ENCODE measurements around the gene CSMD2. TPM values are rescaled to one million over a fixed set of nuclear protein-coding genes. Genes with fewer than 3 reads are reported as not detected.

The CSMD2 gene
- total and polyA plus RNA-seq, 7 donors, result 0.02 to 0.32 (median 0.10) TPM

DNA sequence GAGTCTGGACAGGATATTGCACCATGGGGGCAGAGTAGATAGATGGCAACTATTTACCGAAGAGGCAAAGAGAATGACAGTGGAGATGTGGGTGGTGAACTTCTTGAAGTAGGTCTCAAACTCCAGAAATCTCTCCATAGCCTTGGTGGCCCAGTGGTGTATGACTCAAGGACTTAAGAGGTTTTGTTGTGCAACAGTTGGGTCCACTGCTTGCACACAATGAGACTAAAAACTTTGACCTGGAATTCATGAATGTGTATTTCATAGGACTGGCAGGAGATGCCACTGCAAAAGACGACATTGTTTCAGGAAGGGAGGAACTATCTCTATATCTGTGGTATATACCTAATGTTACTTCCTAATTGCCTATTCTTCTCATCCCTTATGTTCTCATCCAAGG, 616.7 kb downstream of the CSMD2 start:
- DNase-seq, result no peak
- Histone ChIP-seq H3K36me3 (ENCODE audit: insufficient read depth in 1 of 2, low read depth in 1 of 2) (no peaks in the 10 kb centered on the region), H3K27ac (no peak overlapping the region), H3K27me3 (ENCODE audit: insufficient read depth in 3 of 3, low read length in 2 of 3) (no peaks in the 10 kb centered on the region), H3K9me3 (no peaks in the 10 kb centered on the region), H3K4me1 (no peaks in the 10 kb centered on the region), H3K4me3 (no peak overlapping the region)
- ATAC-seq, result no peak
- intact Hi-C loops (cut with DNase I), result no loop called here
- TF ChIP-seq, protein P1, sequence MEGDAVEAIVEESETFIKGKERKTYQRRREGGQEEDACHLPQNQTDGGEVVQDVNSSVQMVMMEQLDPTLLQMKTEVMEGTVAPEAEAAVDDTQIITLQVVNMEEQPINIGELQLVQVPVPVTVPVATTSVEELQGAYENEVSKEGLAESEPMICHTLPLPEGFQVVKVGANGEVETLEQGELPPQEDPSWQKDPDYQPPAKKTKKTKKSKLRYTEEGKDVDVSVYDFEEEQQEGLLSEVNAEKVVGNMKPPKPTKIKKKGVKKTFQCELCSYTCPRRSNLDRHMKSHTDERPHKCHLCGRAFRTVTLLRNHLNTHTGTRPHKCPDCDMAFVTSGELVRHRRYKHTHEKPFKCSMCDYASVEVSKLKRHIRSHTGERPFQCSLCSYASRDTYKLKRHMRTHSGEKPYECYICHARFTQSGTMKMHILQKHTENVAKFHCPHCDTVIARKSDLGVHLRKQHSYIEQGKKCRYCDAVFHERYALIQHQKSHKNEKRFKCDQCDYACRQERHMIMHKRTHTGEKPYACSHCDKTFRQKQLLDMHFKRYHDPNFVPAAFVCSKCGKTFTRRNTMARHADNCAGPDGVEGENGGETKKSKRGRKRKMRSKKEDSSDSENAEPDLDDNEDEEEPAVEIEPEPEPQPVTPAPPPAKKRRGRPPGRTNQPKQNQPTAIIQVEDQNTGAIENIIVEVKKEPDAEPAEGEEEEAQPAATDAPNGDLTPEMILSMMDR (IDR thresholded peaks at IDR 0.05), result no peak
- WGBS, 3 donors, result 85 to 94% (median 91%) methylated on average over 2 of the region's 2 CpGs

DNA sequence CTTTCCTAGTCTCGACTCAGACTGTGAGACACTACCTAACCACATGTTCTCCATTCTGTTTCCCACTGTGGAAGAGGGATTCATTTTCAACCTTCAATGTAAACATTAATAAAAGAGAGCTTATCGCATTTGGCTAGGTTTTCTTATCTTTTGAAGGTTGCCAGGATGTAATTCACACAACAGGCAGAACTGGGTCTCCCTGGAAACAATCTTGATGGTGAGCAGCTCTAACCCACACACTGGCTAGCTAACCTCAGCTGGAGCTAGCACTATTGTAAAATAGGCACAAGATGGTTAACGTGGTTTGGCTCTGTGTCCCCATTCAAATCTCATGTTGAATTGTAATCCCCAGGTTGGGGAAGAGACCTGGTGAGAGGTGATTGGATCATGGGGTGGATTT, 617.5 kb downstream of the CSMD2 start:
- no peaks in the 10 kb centered on the region for H3K36me3 ChIP-seq (ENCODE audit: insufficient read depth in 1 of 2, low read depth in 1 of 2)
- DNase-seq (no peak), ATAC-seq (no peak)
- intact Hi-C loops (cut with DNase I), result no loop called here
- H3K4me3 ChIP-seq, result no peak overlapping the region
- H3K27me3 ChIP-seq (ENCODE audit: insufficient read depth in 3 of 3, low read length in 2 of 3), result no peaks in the 10 kb centered on the region
- WGBS, 3 donors, result 75 to 86% (median 76%) methylated on average over 3 of the region's 3 CpGs
- H3K4me1 ChIP-seq, result no peaks in the 10 kb centered on the region
- no peaks in the 10 kb centered on the region for H3K9me3 ChIP-seq
- TF ChIP-seq, protein P1 (IDR thresholded peaks at IDR 0.05), result no peak
- no peak overlapping the region for H3K27ac ChIP-seq

DNA sequence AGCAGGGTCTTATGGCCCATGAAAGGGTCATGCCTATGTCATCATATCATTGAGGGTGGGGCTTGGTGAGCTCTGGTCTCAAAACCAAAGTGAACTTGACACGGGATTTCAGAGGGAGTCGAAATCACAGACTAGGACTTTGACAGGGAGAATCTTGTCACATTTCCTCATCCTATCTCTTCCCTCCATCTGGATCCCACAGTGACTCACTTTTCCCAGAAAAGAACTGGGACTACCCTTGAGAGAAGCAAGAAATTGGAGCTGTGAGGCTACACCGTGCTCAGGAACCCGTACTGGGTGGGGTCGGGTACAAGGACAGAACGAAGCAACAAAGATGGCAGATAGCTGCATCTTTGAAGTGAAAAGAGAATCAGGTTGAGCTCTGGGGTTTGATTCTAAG, 623.1 kb downstream of the CSMD2 start:
- Histone ChIP-seq H3K36me3 (ENCODE audit: insufficient read depth in 1 of 2, low read depth in 1 of 2) (no peaks in the 10 kb centered on the region), H3K4me3 (no peak overlapping the region), H3K27ac (no peak overlapping the region), H3K4me1 (no peaks in the 10 kb centered on the region), H3K9me3 (no peaks in the 10 kb centered on the region), H3K27me3 (ENCODE audit: insufficient read depth in 3 of 3, low read length in 2 of 3) (no peaks in the 10 kb centered on the region)
- DNase-seq, result no peak
- TF ChIP-seq, protein P1 (IDR thresholded peaks at IDR 0.05), result no peak
- ATAC-seq, result no peak
- intact Hi-C loops (cut with DNase I), result no loop called here
- 88 to 91% (median 89%) methylated on average over 6 of the region's 6 CpGs for WGBS, 3 donors

DNA sequence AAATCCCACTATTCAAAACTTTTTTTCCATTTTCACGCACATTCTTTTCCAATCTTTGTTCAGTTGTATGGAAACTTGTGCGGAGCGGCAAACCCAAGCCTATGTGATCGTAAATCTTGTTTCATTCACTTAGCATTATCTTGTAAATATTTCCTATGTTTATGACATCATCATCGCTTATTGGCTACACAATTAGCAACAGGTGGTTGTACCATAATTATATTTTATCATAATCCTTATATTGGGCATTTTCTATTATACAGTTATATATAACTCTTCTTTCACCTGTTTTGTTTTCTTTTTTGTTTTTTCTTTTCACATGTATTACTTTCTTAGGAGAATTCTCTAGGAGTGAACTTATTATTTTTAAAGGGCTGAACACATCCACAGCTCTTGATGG, 627.1 kb downstream of the CSMD2 start:
- H3K27ac ChIP-seq, result no peak overlapping the region
- no peaks in the 10 kb centered on the region for H3K4me1 ChIP-seq
- peaks cover 0 to 2% (median 0%) of the 10 kb centered on the region in 3 donors for H3K27me3 ChIP-seq (ENCODE audit: insufficient read depth in 3 of 3, low read length in 2 of 3)
- intact Hi-C loops (cut with DNase I), result no loop called here
- TF ChIP-seq, protein P1 (IDR thresholded peaks at IDR 0.05), result no peak
- H3K36me3 ChIP-seq (ENCODE audit: insufficient read depth in 1 of 2, low read depth in 1 of 2), result no peaks in the 10 kb centered on the region
- ATAC-seq (no peak), DNase-seq (no peak)
- H3K4me3 ChIP-seq, result no peak overlapping the region
- WGBS, 3 donors, result 95 to 98% (median 96%) methylated on average over 5 of the region's 5 CpGs
- H3K9me3 ChIP-seq, result no peaks in the 10 kb centered on the region

DNA sequence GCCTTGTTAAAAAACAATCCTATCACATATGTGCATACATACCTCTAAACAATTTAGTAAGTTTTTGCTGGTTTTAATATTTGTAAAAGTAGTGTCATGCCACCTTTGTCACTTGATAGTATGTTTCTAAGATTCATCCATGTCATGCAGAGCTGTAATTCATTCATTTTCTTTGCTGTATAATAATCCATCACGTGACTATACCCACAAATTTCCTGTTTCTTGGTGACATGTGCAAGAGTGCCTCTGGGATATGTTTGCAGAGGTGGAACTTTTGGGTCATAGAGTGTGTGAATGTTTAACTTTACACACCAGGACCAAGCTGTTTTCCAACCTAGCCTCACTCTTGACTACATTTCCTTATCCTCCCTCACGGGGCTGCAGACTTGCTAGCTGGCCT, 629.7 kb downstream of the CSMD2 start:
- intact Hi-C loops (cut with DNase I), result no loop called here
- TF ChIP-seq, protein P1 (IDR thresholded peaks at IDR 0.05), result no peak
- H3K27ac ChIP-seq, result no peak overlapping the region
- 73 to 85% (median 81%) methylated on average over 2 of the region's 2 CpGs for WGBS, 3 donors
- no peaks in the 10 kb centered on the region for H3K36me3 ChIP-seq (ENCODE audit: insufficient read depth in 1 of 2, low read depth in 1 of 2)
- ATAC-seq, result no peak
- H3K4me3 ChIP-seq, result no peak overlapping the region
- H3K9me3 ChIP-seq, result no peaks in the 10 kb centered on the region
- peaks cover 0 to 2% (median 0%) of the 10 kb centered on the region in 3 donors for H3K27me3 ChIP-seq (ENCODE audit: insufficient read depth in 3 of 3, low read length in 2 of 3)
- no peaks in the 10 kb centered on the region for H3K4me1 ChIP-seq
- DNase-seq, result no peak

Measured in psoas muscle (tissue), 8 donors.